HL-60 (cell line): ENCODE measurements around the gene BDKRB1.

Source experiments
- POLR2AphosphoS5 ChIP-seq: IDR thresholded peaks from 2 replicates; pipeline ENCODE4 v1.6.1; 2012; ENCODE audit warnings: low read depth
- TF ChIP-seq, protein P1 (sequence below): IDR thresholded peaks from one replicate; pipeline ENCODE4 v1.5.1; 2011; ENCODE audit warnings: low read length, control low read depth, inconsistent platforms; ENCODE audit not compliant: insufficient read depth

DNA sequence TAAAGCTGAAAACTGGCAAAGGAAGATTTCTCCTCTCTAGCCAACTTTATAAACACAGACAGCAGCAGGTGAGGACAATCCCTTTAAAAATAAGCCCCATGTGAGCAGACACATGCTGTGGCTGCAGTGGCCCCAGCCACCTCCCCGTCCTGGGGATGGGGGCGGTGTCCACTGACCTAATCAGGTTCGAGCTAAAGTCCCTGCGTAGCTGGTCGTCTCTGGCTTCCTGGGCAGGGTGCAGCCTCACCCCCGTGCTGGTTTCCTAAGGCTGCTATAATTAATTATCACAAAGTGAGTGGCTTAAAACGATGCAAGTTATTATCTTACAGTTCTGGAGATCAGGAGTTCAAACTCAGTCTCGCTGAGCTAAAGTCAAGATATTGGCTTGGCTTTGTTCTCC is 1.0 kb downstream of the BDKRB1 start:
- TF ChIP-seq, protein P1, sequence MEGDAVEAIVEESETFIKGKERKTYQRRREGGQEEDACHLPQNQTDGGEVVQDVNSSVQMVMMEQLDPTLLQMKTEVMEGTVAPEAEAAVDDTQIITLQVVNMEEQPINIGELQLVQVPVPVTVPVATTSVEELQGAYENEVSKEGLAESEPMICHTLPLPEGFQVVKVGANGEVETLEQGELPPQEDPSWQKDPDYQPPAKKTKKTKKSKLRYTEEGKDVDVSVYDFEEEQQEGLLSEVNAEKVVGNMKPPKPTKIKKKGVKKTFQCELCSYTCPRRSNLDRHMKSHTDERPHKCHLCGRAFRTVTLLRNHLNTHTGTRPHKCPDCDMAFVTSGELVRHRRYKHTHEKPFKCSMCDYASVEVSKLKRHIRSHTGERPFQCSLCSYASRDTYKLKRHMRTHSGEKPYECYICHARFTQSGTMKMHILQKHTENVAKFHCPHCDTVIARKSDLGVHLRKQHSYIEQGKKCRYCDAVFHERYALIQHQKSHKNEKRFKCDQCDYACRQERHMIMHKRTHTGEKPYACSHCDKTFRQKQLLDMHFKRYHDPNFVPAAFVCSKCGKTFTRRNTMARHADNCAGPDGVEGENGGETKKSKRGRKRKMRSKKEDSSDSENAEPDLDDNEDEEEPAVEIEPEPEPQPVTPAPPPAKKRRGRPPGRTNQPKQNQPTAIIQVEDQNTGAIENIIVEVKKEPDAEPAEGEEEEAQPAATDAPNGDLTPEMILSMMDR = no peak
- no peak for TF ChIP-seq POLR2AphosphoS5
